Endodermal cell (in vitro differentiated cells): ENCODE measurements around the gene CLEC18A. TPM values are rescaled to one million over a fixed set of nuclear protein-coding genes. Genes with fewer than 3 reads are reported as not detected.

Experiments used
- DNase-seq: peaks from one replicate; pipeline ENCODE4 v3.0.0-alpha.2; 2017
- H3K27ac ChIP-seq: 2 replicates; pipeline ENCODE4 v1.5.1; 2013; ENCODE audit warnings: mild to moderate bottlenecking, low read depth, low read length, moderate library complexity
- H3K27me3 ChIP-seq: 2 replicates; pipeline ENCODE4 v1.6.1; 2013; ENCODE audit warnings: mild to moderate bottlenecking, low read length, moderate library complexity; ENCODE audit not compliant: insufficient read depth, control insufficient read depth, poor library complexity, severe bottlenecking
- H3K36me3 ChIP-seq: 2 replicates; pipeline ENCODE4 v1.7.0; 2013; ENCODE audit warnings: mild to moderate bottlenecking, low read length, moderate library complexity; ENCODE audit not compliant: control insufficient read depth, insufficient read depth
- H3K4me1 ChIP-seq: one replicate; pipeline ENCODE4 v1.7.0; 2013; ENCODE audit warnings: low read length; ENCODE audit not compliant: control insufficient read depth, insufficient read depth
- H3K4me3 ChIP-seq: 2 replicates; pipeline ENCODE4 v1.5.1; 2013; ENCODE audit warnings: mild to moderate bottlenecking, low read length, moderate library complexity
- H3K9ac ChIP-seq: 2 replicates; pipeline ENCODE4 v1.6.1; 2013; ENCODE audit warnings: mild to moderate bottlenecking, low read length, moderate library complexity; ENCODE audit not compliant: poor library complexity, severe bottlenecking; ENCODE audit errors: extremely low read depth
- H3K9me3 ChIP-seq: 2 replicates; pipeline ENCODE4 v1.6.1; 2013; ENCODE audit warnings: mild to moderate bottlenecking, low read length, moderate library complexity; ENCODE audit not compliant: control insufficient read depth
- H3K27ac Mint-ChIP-seq: 2 replicates; pipeline ENCODE4 v1.8.0; 2020; ENCODE audit warnings: mixed read lengths
- H3K27me3 Mint-ChIP-seq: 2 replicates; pipeline ENCODE4 v1.8.0; 2021; ENCODE audit warnings: mild to moderate bottlenecking, mixed read lengths; ENCODE audit not compliant: insufficient read depth
- H3K36me3 Mint-ChIP-seq: 2 replicates; pipeline ENCODE4 v1.8.0; 2020; ENCODE audit warnings: low read depth, mixed read lengths
- H3K4me1 Mint-ChIP-seq: 2 replicates; pipeline ENCODE4 v1.8.0; 2020; ENCODE audit warnings: mixed read lengths
- H3K4me3 Mint-ChIP-seq: 2 replicates; pipeline ENCODE4 v1.8.0; 2020; ENCODE audit warnings: mild to moderate bottlenecking, moderate library complexity, mixed read lengths
- H3K9me3 Mint-ChIP-seq: 2 replicates; pipeline ENCODE4 v1.8.0; 2020; ENCODE audit warnings: mild to moderate bottlenecking, mixed read lengths
- CTCF ChIP-seq: fragments of 200-600 bp; sonication (generic); conservative IDR thresholded peaks from 2 replicates; pipeline ENCODE4 v1.5.0; 2021; ENCODE audit warnings: antibody characterized with exemption, mild to moderate bottlenecking
- WGBS, 2 experiments: methylation state at CpG; one replicate each; pipeline versions ENCODE4 v1.1.5 to v1.1.7; 2013; ENCODE audit warnings: missing lambda C conversion rate in 2 of 2, mixed read lengths in 1 of 2; ENCODE audit not compliant: insufficient coverage in 1 of 2, insufficient read length in 1 of 2; 5-methylcytosine and 5-hydroxymethylcytosine counted together
- total RNA-seq, 2 donors: library from RNA; stranded (reverse); fragmentation: NEBNext Ultra II Directional in 1 of 2; extraction: Animal tissue kit (Norgen Biotek cat#: 25700) in 1 of 2; gene quantifications; 2 replicates in 1 of 2; 3 replicates in 1 of 2; pipeline ENCODE4 v1.2.1, GENCODE V29; 2021

The CLEC18A gene
- total RNA-seq, 2 donors from 2014 or later, result 2.0 to 2.2 TPM

DNA sequence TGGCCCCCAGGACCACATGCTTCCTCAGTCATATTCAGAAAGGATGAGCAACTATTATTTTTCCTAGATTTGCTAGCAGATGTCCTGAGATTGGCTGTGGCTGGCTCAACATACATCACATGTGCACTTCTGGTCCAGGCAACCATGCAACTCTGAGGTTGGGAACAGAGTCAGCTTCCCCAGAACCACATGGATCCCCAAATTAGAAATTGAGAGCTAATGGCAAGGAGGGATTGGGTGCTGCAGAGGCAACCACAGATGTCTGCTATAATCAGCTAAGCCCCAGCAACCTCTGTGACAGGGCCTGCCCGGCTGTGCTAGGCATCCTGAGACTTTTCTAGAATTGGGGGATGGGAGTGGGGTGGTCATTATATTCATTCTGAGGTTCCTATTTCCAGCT, 33.8 kb upstream of the CLEC18A start:
- Histone ChIP-seq H3K27me3 (no peaks in the 10 kb centered on the region), H3K4me3 (no peak overlapping the region), H3K4me1 (peaks cover 11% of the 10 kb centered on the region), H3K36me3 (no peaks in the 10 kb centered on the region), H3K9me3 (no peaks in the 10 kb centered on the region), H3K9ac (peak overlapping the region; percentile 8), H3K27ac (no peak overlapping the region)
- Mint-ChIP-seq H3K9me3 (no peaks in the 10 kb centered on the region), H3K36me3 (peaks cover 30% of the 10 kb centered on the region), H3K4me3 (no peak overlapping the region), H3K27me3 (no peaks in the 10 kb centered on the region), H3K4me1 (peaks cover 13% of the 10 kb centered on the region), H3K27ac (peak overlapping the region; percentile 93)
- no peak for DNase-seq
- no peak for TF ChIP-seq CTCF
- WGBS, 2 experiments, result 83 to 100% methylated on average over 1 of the region's 1 CpG

GRCh38 chr16:69917739-69918138, 33.4 kb upstream of the CLEC18A start:
- Histone ChIP-seq H3K27me3 (no peaks in the 10 kb centered on the region), H3K36me3 (no peaks in the 10 kb centered on the region), H3K9me3 (no peaks in the 10 kb centered on the region), H3K4me1 (peaks cover 11% of the 10 kb centered on the region), H3K27ac (no peak overlapping the region), H3K9ac (peak overlapping the region; percentile 24), H3K4me3 (no peak overlapping the region)
- TF ChIP-seq CTCF, result no peak
- no peaks in the 10 kb centered on the region for H3K27me3 Mint-ChIP-seq
- peak overlapping the region; percentile 93 for H3K27ac Mint-ChIP-seq
- H3K4me1 Mint-ChIP-seq, result peaks cover 12% of the 10 kb centered on the region
- peak; percentile 92 for DNase-seq
- no peak overlapping the region for H3K4me3 Mint-ChIP-seq
- peaks cover 30% of the 10 kb centered on the region for H3K36me3 Mint-ChIP-seq
- 53 to 61% methylated on average over 20 of the region's 20 CpGs for WGBS, 2 experiments
- no peaks in the 10 kb centered on the region for H3K9me3 Mint-ChIP-seq

DNA sequence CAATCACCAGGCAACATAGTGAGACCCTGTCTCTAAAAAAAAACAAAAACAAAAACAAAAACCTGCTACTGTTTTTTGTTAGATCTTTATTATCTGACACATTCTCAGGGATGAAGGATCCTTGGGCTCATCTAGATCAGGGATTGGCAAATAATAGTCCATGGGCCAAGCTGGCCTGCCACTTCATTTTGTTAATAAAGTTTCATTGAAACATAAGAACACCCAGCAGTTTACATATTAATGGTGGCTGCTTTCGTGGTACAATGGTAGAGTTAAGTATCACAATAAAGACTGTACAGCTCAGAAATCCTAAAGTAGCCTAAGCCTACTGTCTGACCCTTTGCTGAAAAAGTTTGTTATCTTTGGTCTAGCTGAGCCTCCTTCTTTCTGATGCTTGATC, 32.9 kb upstream of the CLEC18A start:
- H3K27ac Mint-ChIP-seq, result peak overlapping the region; percentile 93
- Histone ChIP-seq H3K9ac (peak overlapping the region; percentile 24), H3K4me1 (peaks cover 11% of the 10 kb centered on the region)

More for the DNA sequence above, 32.9 kb upstream of the CLEC18A start:
- Mint-ChIP-seq H3K36me3 (peaks cover 30% of the 10 kb centered on the region), H3K9me3 (no peaks in the 10 kb centered on the region), H3K27me3 (no peaks in the 10 kb centered on the region), H3K4me1 (peaks cover 12% of the 10 kb centered on the region), H3K4me3 (no peak overlapping the region)
- H3K9me3 ChIP-seq, result no peaks in the 10 kb centered on the region
- H3K27me3 ChIP-seq, result no peaks in the 10 kb centered on the region
- no peaks in the 10 kb centered on the region for H3K36me3 ChIP-seq
- TF ChIP-seq CTCF, result no peak
- 94 to 100% methylated on average over 1 of the region's 1 CpG for WGBS, 2 experiments
- DNase-seq, result no peak
- H3K4me3 ChIP-seq, result no peak overlapping the region
- no peak overlapping the region for H3K27ac ChIP-seq
